ACC112 (cell line): ENCODE results near the gene MMRN2.
A peak's percentile ranks its signal among the peaks of the same experiment; 100 is the strongest.
"Not testable (repeated sequence)": the region's sequence is repeated elsewhere in the genome, so short reads cannot be mapped to it uniquely, and the experiment has no call there.

ENCODE experiments used
- H2AFZ ChIP-seq: fragments of 200-600 bp; sonication (generic); one replicate; pipeline ENCODE4 v1.6.0; 2017; ENCODE audit warnings: antibody characterized with exemption, low read length; ENCODE audit not compliant: unreplicated experiment
- H3K27ac ChIP-seq: fragments of 200-600 bp; sonication (generic); 2 replicates; pipeline ENCODE4 v1.5.1; 2014; ENCODE audit warnings: low read depth, mild to moderate bottlenecking, antibody characterized with exemption, low read length, moderate library complexity
- H3K27me3 ChIP-seq: fragments of 200-600 bp; sonication (generic); 2 replicates; pipeline ENCODE4 v1.6.1; 2014; ENCODE audit warnings: mild to moderate bottlenecking, antibody characterized with exemption, low read length, moderate library complexity, mixed read lengths; ENCODE audit not compliant: insufficient read depth
- H3K36me3 ChIP-seq: fragments of 200-600 bp; sonication (generic); 2 replicates; pipeline ENCODE4 v1.6.1; 2016; ENCODE audit warnings: mild to moderate bottlenecking, antibody characterized with exemption, low read length, moderate library complexity, mixed read lengths; ENCODE audit not compliant: insufficient read depth
- H3K4me1 ChIP-seq: fragments of 200-600 bp; sonication (generic); one replicate; pipeline ENCODE4 v1.6.1; 2016; ENCODE audit warnings: low read length, mixed read lengths; ENCODE audit not compliant: insufficient read depth, unreplicated experiment, control insufficient read depth
- H3K4me3 ChIP-seq: fragments of 200-600 bp; sonication (generic); 2 replicates; pipeline ENCODE4 v1.5.1; 2014; ENCODE audit warnings: mild to moderate bottlenecking, low read depth, low read length
- H3K79me2 ChIP-seq: fragments of 200-600 bp; sonication (generic); one replicate; pipeline ENCODE4 v1.6.0; 2016; ENCODE audit warnings: low read length; ENCODE audit not compliant: control insufficient read depth, unreplicated experiment, insufficient read depth

MMRN2 gene

GRCh38 chr10:86945361-86946212, 11.8 kb downstream of the MMRN2 start:
- H2AFZ ChIP-seq, result no peak overlapping the region
- no peak overlapping the region for H3K4me3 ChIP-seq

GRCh38 chr10:86944907-86945306, 12.5 kb downstream of the MMRN2 start:
- no peak overlapping the region for H2AFZ ChIP-seq
- H3K27ac ChIP-seq, result no peak overlapping the region
- H3K27me3 ChIP-seq, result peaks cover 7% of the 10 kb centered on the region; the same call in 1 of the 2 replicates
- no peaks in the 10 kb centered on the region for H3K79me2 ChIP-seq
- no peaks in the 10 kb centered on the region for H3K4me1 ChIP-seq
- H3K4me3 ChIP-seq, result no peak overlapping the region
- H3K36me3 ChIP-seq, result no peaks in the 10 kb centered on the region

More at GRCh38 chr10:86945361-86946212, 11.8 kb downstream of the MMRN2 start:
- no peaks in the 10 kb centered on the region for H3K79me2 ChIP-seq
- H3K4me1 ChIP-seq, result no peaks in the 10 kb centered on the region
- H3K27me3 ChIP-seq, result peaks cover 7% of the 10 kb centered on the region; the same call in 1 of the 2 replicates
- H3K36me3 ChIP-seq, result no peaks in the 10 kb centered on the region
- H3K27ac ChIP-seq, result no peak overlapping the region

GRCh38 chr10:86944471-86944870, 12.9 kb downstream of the MMRN2 start:
- no peak overlapping the region for H3K4me3 ChIP-seq
- peaks cover 7% of the 10 kb centered on the region; the same call in 1 of the 2 replicates for H3K27me3 ChIP-seq
- no peaks in the 10 kb centered on the region for H3K79me2 ChIP-seq
- no peaks in the 10 kb centered on the region for H3K36me3 ChIP-seq
- H2AFZ ChIP-seq, result no peak overlapping the region
- H3K27ac ChIP-seq, result no peak overlapping the region
- H3K4me1 ChIP-seq, result no peaks in the 10 kb centered on the region

- no peak overlapping the region for H3K27ac ChIP-seq
Observed at GRCh38 chr10:86944031-86944419, 13.4 kb downstream of the MMRN2 start.

GRCh38 chr10:86943316-86944030, 13.9 kb downstream of the MMRN2 start:
- Histone ChIP-seq H3K4me1 (no peaks in the 10 kb centered on the region), H2AFZ (no peak overlapping the region), H3K4me3 (no peak overlapping the region), H3K27me3 (peaks cover 7% of the 10 kb centered on the region; the same call in 1 of the 2 replicates), H3K36me3 (no peaks in the 10 kb centered on the region), H3K79me2 (no peaks in the 10 kb centered on the region), H3K27ac (no peak overlapping the region)

More at GRCh38 chr10:86944031-86944419, 13.4 kb downstream of the MMRN2 start:
- Histone ChIP-seq H3K27me3 (peaks cover 7% of the 10 kb centered on the region; the same call in 1 of the 2 replicates), H3K4me1 (no peaks in the 10 kb centered on the region), H3K79me2 (no peaks in the 10 kb centered on the region), H3K4me3 (no peak overlapping the region), H2AFZ (no peak overlapping the region), H3K36me3 (no peaks in the 10 kb centered on the region)

- H2AFZ ChIP-seq, result no peak overlapping the region
Observed at GRCh38 chr10:86942441-86943315, 14.7 kb downstream of the MMRN2 start.

GRCh38 chr10:86941991-86942421, 15.4 kb downstream of the MMRN2 start:
- no peaks in the 10 kb centered on the region for H3K36me3 ChIP-seq
- no peaks in the 10 kb centered on the region for H3K79me2 ChIP-seq
- H3K4me3 ChIP-seq, result peak overlapping the region; percentile 18
- peaks cover 4% of the 10 kb centered on the region for H3K4me1 ChIP-seq
- H3K27me3 ChIP-seq, result peaks cover 7% of the 10 kb centered on the region; the same call in 1 of the 2 replicates
- H2AFZ ChIP-seq, result no peak overlapping the region
- H3K27ac ChIP-seq, result no peak overlapping the region

More at GRCh38 chr10:86942441-86943315, 14.7 kb downstream of the MMRN2 start:
- H3K27ac ChIP-seq, result no peak overlapping the region
- H3K4me1 ChIP-seq, result no peaks in the 10 kb centered on the region
- peak overlapping the region; percentile 18 for H3K4me3 ChIP-seq
- H3K27me3 ChIP-seq, result peaks cover 7% of the 10 kb centered on the region; the same call in 1 of the 2 replicates
- no peaks in the 10 kb centered on the region for H3K36me3 ChIP-seq
- H3K79me2 ChIP-seq, result no peaks in the 10 kb centered on the region

GRCh38 chr10:86941426-86941825, 16.0 kb downstream of the MMRN2 start:
- Histone ChIP-seq H3K36me3 (no peaks in the 10 kb centered on the region), H3K79me2 (no peaks in the 10 kb centered on the region), H3K4me3 (no peak overlapping the region), H3K27ac (no peak overlapping the region), H2AFZ (no peak overlapping the region), H3K27me3 (peaks cover 7% of the 10 kb centered on the region; the same call in 1 of the 2 replicates), H3K4me1 (peaks cover 10% of the 10 kb centered on the region)

GRCh38 chr10:86940677-86941076, 16.7 kb downstream of the MMRN2 start:
- peaks cover 7% of the 10 kb centered on the region; the same call in 1 of the 2 replicates for H3K27me3 ChIP-seq
- H3K4me3 ChIP-seq, result no peak overlapping the region
- no peak overlapping the region for H3K27ac ChIP-seq
- H3K36me3 ChIP-seq, result no peaks in the 10 kb centered on the region
- H3K79me2 ChIP-seq, result no peaks in the 10 kb centered on the region
- H2AFZ ChIP-seq, result no peak overlapping the region
- peaks cover 12% of the 10 kb centered on the region for H3K4me1 ChIP-seq

GRCh38 chr10:86940076-86940475, 17.3 kb downstream of the MMRN2 start:
- not testable (repeated sequence) for H3K27me3 ChIP-seq, H3K79me2 ChIP-seq, H3K36me3 ChIP-seq, H3K27ac ChIP-seq, H2AFZ ChIP-seq, H3K4me3 ChIP-seq
- H3K4me1 ChIP-seq, result peaks cover 12% of the 10 kb centered on the region
